Right hindlimb (tissue), 1 donor: Measurements from ENCODE around the gene C20orf144.
"Not testable (repeated sequence)": the region's sequence is repeated elsewhere in the genome, so short reads cannot be mapped to it uniquely, and the experiment has no call there.

Experiments
- DNase-seq: peaks from one replicate; pipeline ENCODE4 v3.0.0-alpha.2; 2018

C20orf144 gene

GRCh38 chr20:33662172-33662571, at the start of gene C20orf144:
C20orf144 (plus strand) TSS chr20:33662327; CDS start chr20:33662346, 19 bp downstream.
- peak; percentile 18 for DNase-seq

- DNase-seq: no peak
Measured at GRCh38 chr20:33621717-33622400, 40.3 kb upstream of the C20orf144 start.

- no peak for DNase-seq
Measured at GRCh38 chr20:33622705-33623365, 39.3 kb upstream of the C20orf144 start.

GRCh38 chr20:33624399-33624798, 37.7 kb upstream of the C20orf144 start:
- no peak for DNase-seq

GRCh38 chr20:33626190-33626589, 35.9 kb upstream of the C20orf144 start:
- no peak for DNase-seq

- DNase-seq: no peak
Measured at GRCh38 chr20:33627577-33628216, 34.4 kb upstream of the C20orf144 start.

GRCh38 chr20:33629533-33629932, 32.6 kb upstream of the C20orf144 start:
- no peak for DNase-seq

- no peak for DNase-seq
Measured at GRCh38 chr20:33629979-33630378, 32.1 kb upstream of the C20orf144 start.

- no peak for DNase-seq
Measured at GRCh38 chr20:33630507-33630906, 31.6 kb upstream of the C20orf144 start.

GRCh38 chr20:33631910-33632309, 30.2 kb upstream of the C20orf144 start:
- not testable (repeated sequence) for DNase-seq

GRCh38 chr20:33635341-33635740, 26.8 kb upstream of the C20orf144 start:
- no peak for DNase-seq

- DNase-seq: no peak
Measured at GRCh38 chr20:33636776-33637175, 25.4 kb upstream of the C20orf144 start.

GRCh38 chr20:33640287-33640686, 21.8 kb upstream of the C20orf144 start:
- DNase-seq: no peak

- DNase-seq: no peak
Measured at GRCh38 chr20:33644313-33645071, 17.6 kb upstream of the C20orf144 start.

- DNase-seq: no peak
Measured at GRCh38 chr20:33645072-33645358, 17.1 kb upstream of the C20orf144 start.

- no peak for DNase-seq
Measured at GRCh38 chr20:33645396-33645795, 16.7 kb upstream of the C20orf144 start.

GRCh38 chr20:33646191-33646590, 15.9 kb upstream of the C20orf144 start:
- DNase-seq: no peak

- not testable (repeated sequence) for DNase-seq
Measured at GRCh38 chr20:33646959-33647602, 15.0 kb upstream of the C20orf144 start.

GRCh38 chr20:33647603-33648395, 14.3 kb upstream of the C20orf144 start:
- DNase-seq: peak; percentile 41

GRCh38 chr20:33648396-33649004, 13.6 kb upstream of the C20orf144 start:
- no peak for DNase-seq

- DNase-seq: peak; percentile 71
Measured at GRCh38 chr20:33649201-33649681, 12.9 kb upstream of the C20orf144 start.
